Thyroid gland (tissue), 4 donors: ENCODE data around the gene TRPV3. TPM values are rescaled to one million over a fixed set of nuclear protein-coding genes. Genes with fewer than 3 reads are reported as not detected.
A peak's percentile ranks its signal among the peaks of the same experiment; 100 is the strongest.

Source experiments
- DNase-seq, 2 donors: peaks; one replicate each; pipeline ENCODE4 v3.0.0-alpha.2; 2019
- H3K27ac ChIP-seq, 3 donors: fragments of 200-600 bp; sonication (generic); 1 replicate in 2 of 3; 2 replicates in 1 of 3; pipeline ENCODE4 v1.5.1; 2016 to 2019; ENCODE audit warnings: mild to moderate bottlenecking in 1 of 3, moderate library complexity in 1 of 3
- H3K27me3 ChIP-seq: fragments of 200-600 bp; sonication (generic); one replicate; pipeline ENCODE4 v1.5.1; 2019
- H3K36me3 ChIP-seq, 2 donors: fragments of 200-600 bp; sonication (generic); one replicate each; pipeline ENCODE4 v1.5.1; 2016 to 2019
- H3K4me1 ChIP-seq, 2 donors: fragments of 200-600 bp; sonication (generic); one replicate each; pipeline ENCODE4 v1.5.1; 2017 to 2019
- H3K4me3 ChIP-seq, 3 donors: fragments of 200-600 bp; sonication (generic); replicated peaks in 1 of 3; 1 replicate in 2 of 3; 2 replicates in 1 of 3; pipeline ENCODE4 v1.5.1; 2016; ENCODE audit warnings: mild to moderate bottlenecking in 1 of 3
- H3K9me3 ChIP-seq: fragments of 200-600 bp; sonication (generic); one replicate; pipeline ENCODE4 v1.5.1; 2017
- CTCF ChIP-seq, 6 experiments: fragments of 200-600 bp in 3 of 6; fragments of 450-650 bp in 3 of 6; sonication (generic) in 3 of 6; IDR thresholded peaks; one replicate each; pipeline ENCODE4 v1.5.1; 2016 to 2019; ENCODE audit warnings: antibody characterized with exemption in 6 of 6, mild to moderate bottlenecking in 2 of 6, inconsistent platforms in 1 of 6, moderate library complexity in 1 of 6
- POLR2A ChIP-seq, 2 donors: fragments of 450-650 bp; IDR thresholded peaks; one replicate each; pipeline ENCODE4 v1.6.1; 2017; ENCODE audit warnings: antibody characterized with exemption in 2 of 2, mild to moderate bottlenecking in 2 of 2, moderate library complexity in 1 of 2
- WGBS, 2 donors: methylation state at CpG; one replicate each; pipeline ENCODE4 v1.1.5; 2017; 5-methylcytosine and 5-hydroxymethylcytosine counted together
- intact Hi-C: fragments of 100-400 bp; cut with DNase I; formaldehyde crosslinking; loops from one replicate; pipeline ENCODE4 v1.15.1; 2023
- total RNA-seq, 4 donors: library from RNA; depleted of rRNA; stranded (reverse); fragments of >200 nt; gene quantifications; one replicate each; pipeline ENCODE4 v1.2.3, GENCODE V29; 2016

TRPV3 gene
- total RNA-seq, 4 donors from 2014 or later = 0.11 to 1.2 (median 1.0) TPM

- Histone ChIP-seq H3K27me3 (no peaks in the 10 kb centered on the region), H3K27ac (no peak overlapping the region), H3K9me3 (no peaks in the 10 kb centered on the region), H3K4me1 (no peaks in the 10 kb centered on the region), H3K36me3 (no peaks in the 10 kb centered on the region), H3K4me3 (peak overlapping the region in 1 of 3 donors; percentile 6)
- intact Hi-C loops = no loop called here
- 1 to 6% methylated on average over 19 to 34 of the region's 44 CpGs for WGBS, 2 donors
- peak; percentile 23 to 39 for DNase-seq
- TF ChIP-seq CTCF (IDR thresholded peaks at IDR 0.05) (peak in 5 of 6 experiments; percentile 37 to 58 (median 50)), POLR2A (IDR thresholded peaks at IDR 0.05) (no peak)
Measured at GRCh38 chr17:3535253-3535995, 22.2 kb downstream of the TRPV3 start.

GRCh38 chr17:3534881-3535252 is 22.7 kb downstream of the TRPV3 start:
- peak in 1 of 2 donors; percentile 12 for DNase-seq
- Histone ChIP-seq H3K9me3 (no peaks in the 10 kb centered on the region), H3K27ac (no peak overlapping the region), H3K36me3 (no peaks in the 10 kb centered on the region), H3K27me3 (no peaks in the 10 kb centered on the region), H3K4me3 (no peak overlapping the region), H3K4me1 (no peaks in the 10 kb centered on the region)
- TF ChIP-seq CTCF (IDR thresholded peaks at IDR 0.05) = no peak
- intact Hi-C loops = no loop called here
- WGBS, 2 donors = 26 to 30% methylated on average over 3 of the region's 3 CpGs

- no peak for DNase-seq
- WGBS, 2 donors = 90 to 95% methylated on average over 5 of the region's 5 CpGs
- Histone ChIP-seq H3K36me3 (no peaks in the 10 kb centered on the region), H3K4me3 (no peak overlapping the region), H3K4me1 (no peaks in the 10 kb centered on the region), H3K9me3 (no peaks in the 10 kb centered on the region), H3K27ac (no peak overlapping the region), H3K27me3 (no peaks in the 10 kb centered on the region)
- intact Hi-C loops = no loop called here
- TF ChIP-seq POLR2A (IDR thresholded peaks at IDR 0.05) = no peak
- no peak for TF ChIP-seq CTCF (IDR thresholded peaks at IDR 0.05)
Measured at GRCh38 chr17:3533752-3534151, 23.9 kb downstream of the TRPV3 start.

- intact Hi-C loops = no loop called here
- WGBS, 2 donors = 89 to 96% methylated on average over 3 to 10 of the region's 10 CpGs
- H3K36me3 ChIP-seq = no peaks in the 10 kb centered on the region
- H3K27me3 ChIP-seq = no peaks in the 10 kb centered on the region
- no peaks in the 10 kb centered on the region for H3K4me1 ChIP-seq
- H3K4me3 ChIP-seq = no peak overlapping the region
- no peak for DNase-seq
- H3K27ac ChIP-seq = no peak overlapping the region
- TF ChIP-seq POLR2A (IDR thresholded peaks at IDR 0.05) = no peak
- no peak for TF ChIP-seq CTCF (IDR thresholded peaks at IDR 0.05)
- H3K9me3 ChIP-seq = no peaks in the 10 kb centered on the region
Measured at GRCh38 chr17:3532859-3533142, 24.8 kb downstream of the TRPV3 start.

GRCh38 chr17:3532106-3532858 is 25.3 kb downstream of the TRPV3 start:
- TF ChIP-seq CTCF (IDR thresholded peaks at IDR 0.05) (no peak), POLR2A (IDR thresholded peaks at IDR 0.05) (no peak)
- H3K4me1 ChIP-seq = no peaks in the 10 kb centered on the region
- intact Hi-C loops = no loop called here
- no peaks in the 10 kb centered on the region for H3K9me3 ChIP-seq
- H3K4me3 ChIP-seq = no peak overlapping the region
- H3K36me3 ChIP-seq = no peaks in the 10 kb centered on the region
- no peak overlapping the region for H3K27ac ChIP-seq
- WGBS, 2 donors = 85 to 93% methylated on average over 18 to 35 of the region's 36 CpGs
- no peak for DNase-seq
- H3K27me3 ChIP-seq = no peaks in the 10 kb centered on the region
